LoVo (cell line): ENCODE measurements around the gene MACROD2.

Experiments used
- DNase-seq: peaks from one replicate; pipeline ENCODE4 v3.0.0-alpha.2; 2016; ENCODE audit warnings: low spot score

Gene MACROD2

DNA sequence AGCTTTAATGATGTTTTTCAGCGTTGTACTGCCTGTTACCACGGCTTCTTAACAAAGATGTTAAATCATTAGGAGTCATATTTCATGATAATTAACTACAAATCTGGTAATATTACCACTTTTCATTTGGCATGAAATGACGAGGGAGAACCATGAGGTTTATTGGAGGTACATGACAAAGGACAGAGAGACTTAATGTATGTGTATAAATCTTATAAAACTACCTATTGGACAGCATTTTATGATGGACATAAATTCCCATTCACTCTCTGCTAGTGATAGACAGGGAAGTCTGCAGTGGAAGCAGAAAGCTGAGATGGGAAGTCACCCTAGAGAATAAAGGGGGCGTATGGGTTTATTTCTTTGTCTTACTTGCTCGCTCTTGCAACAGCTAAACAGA, 1292.0 kb downstream of the MACROD2 start:
- DNase-seq: no peak

DNA sequence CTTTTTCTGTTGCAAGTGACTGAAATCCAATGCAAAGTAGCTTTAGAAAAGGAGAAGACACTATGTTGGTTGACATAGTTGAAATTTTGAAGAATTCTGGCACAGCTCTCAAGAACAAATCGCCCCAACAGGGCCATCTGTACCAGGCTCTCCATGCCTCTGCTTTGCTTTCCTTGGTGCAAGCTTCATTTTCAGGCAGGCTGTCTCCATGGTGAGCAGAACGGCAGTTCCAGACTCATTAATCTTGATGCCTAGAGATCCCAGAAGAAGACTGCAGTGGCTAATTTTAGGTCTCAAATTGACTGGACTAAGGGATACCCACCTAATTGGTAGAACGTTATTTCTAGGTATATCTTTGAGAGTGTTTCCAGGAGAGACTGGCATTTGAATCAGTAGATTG, 1292.8 kb downstream of the MACROD2 start:
- DNase-seq: no peak

DNA sequence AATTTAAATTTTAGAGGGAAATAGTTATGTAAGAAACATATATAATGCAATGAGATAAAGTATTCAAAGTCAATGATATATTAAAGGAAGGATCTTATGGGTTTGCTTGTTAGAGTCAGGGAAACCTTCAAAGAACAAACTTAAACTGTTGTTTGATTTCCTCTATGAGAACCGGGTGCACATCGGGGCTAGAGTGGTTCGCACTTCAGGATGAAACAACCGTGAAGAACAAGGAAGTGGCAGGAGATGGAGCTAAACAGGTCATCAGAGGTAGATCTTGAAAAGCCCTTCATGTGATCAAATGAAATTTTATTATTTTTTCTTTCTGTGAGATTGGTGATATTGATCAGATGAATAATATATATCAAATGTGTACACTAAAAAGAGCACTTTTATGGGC, 1294.0 kb downstream of the MACROD2 start:
- DNase-seq: no peak

DNA sequence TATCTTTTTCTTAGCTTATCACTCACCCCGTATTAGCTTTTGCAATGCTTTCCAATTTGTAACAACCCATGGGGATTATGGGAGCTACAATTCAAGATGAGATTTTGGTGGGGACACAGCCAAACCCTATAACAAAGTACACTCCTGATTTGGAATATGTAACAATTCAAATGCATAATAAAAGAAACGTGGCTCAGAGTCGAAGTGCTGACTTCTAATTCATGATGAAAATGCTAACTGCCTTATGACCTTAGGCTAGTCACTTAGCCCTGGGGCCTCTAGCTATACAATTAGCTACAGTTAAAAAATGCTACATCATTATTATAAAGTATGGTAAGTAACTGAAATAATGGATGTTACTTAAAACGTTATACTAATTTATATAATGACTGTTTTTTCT, 1297.1 kb downstream of the MACROD2 start:
- no peak for DNase-seq

DNA sequence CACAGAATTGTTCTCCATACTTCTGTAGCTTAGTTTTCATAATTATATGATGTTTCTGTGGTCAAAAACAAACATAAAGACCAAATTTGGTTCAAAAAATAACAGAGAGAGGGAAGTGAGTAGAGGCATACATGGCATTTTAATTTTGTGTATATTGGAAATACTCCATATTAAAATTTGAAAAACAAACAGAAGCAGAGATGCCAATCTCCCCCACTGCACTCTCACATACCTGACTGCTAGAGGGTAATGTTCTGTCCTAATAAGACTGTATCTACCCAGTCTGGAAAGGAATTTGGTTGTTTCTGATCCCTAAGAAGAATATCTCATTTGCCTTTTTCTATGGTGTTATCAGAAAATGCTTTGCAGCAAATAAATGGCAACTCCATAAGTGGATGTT, 1301.1 kb downstream of the MACROD2 start:
- DNase-seq: no peak

DNA sequence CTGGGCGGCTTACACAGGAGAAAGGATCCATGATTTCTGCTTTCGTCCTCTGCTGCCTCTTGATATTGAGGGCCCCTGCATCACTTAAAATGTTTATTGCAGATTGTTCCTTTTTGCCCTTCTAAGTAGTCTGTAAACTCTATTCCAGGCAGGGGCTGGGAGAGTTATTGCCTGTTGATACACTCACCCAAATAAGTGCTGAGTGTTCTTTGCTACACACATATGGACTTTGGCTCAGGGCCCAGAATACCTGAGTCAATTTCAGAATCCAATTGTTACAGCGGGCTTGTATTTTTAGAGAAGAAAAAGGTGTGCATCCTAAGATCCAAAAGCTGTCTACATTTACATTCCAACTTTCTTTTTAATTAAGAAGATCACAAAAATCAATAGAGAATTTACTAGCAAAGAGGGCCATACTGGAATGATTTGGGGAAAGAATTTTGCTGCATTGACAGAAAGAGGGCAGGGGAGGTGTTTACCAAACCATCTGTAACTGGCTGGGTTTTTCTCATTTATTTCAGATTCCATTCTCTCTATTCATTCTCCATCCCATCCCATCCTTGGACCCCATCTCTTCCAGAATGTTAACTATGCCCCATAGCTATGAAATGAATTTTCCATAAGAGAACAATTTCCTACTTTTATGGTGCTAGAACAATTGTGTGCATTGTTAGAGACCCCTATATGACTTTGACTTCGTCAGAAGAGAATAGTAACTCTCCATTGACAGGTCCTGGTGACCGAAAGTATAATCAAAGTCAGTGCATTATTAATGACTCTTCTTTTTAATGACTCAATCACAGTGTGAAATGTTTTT, 1302.0 kb downstream of the MACROD2 start:
- DNase-seq: no peak

DNA sequence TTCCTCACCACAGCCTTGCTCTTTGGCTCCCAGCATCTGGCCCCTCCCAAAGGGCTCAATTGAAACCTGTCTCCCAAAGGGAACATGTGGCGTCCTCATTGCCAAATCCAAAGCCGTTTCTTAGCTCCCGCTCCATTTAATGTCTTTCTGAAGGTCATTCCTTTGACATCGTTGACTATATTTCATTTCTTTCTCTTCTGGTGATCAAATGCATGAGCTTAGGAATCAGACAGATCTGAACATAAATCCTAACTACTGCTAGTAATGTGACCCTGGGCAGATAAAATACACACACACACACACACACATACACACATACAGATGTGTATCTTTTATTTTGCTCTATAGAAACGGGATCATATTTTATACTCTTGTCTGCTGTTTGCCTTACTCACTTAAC, 1306.8 kb downstream of the MACROD2 start:
- DNase-seq: no peak

DNA sequence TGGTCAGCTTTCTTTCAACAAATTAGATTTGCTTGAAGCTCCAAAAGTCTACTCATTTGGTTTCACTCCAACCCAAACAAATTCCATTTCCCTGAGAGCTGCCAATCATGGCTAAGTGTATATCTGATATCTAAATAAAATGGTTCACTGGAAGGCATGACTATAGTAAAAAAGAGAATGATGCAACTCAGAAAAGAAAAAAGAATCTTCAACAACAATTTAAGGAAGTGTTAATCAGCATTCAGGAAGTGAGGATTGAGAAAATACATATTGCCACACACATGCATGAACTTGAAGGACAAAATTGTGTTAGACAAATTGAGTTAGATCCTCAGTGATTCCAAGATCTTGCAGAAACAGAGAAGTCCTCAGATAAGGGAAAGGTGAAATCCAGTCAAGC, 1315.0 kb downstream of the MACROD2 start:
- DNase-seq: no peak

DNA sequence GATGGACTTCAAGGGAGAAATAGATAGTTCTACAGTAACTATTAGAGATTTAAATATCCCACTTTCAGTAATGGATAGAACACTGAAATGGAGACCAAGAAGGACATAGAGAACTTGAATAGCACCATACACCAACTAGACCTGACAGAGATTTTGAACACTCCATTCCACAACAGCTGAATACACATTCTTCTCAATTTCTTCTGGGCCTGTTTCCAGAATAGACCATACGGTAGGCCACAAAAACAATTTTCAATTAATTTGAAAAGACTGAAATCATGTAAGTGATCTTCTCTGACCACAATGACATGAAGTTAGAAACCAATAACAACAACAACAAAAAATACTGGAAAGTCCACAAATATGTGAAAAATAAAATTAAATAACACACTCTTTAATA, 1321.2 kb downstream of the MACROD2 start:
- DNase-seq: no peak

DNA sequence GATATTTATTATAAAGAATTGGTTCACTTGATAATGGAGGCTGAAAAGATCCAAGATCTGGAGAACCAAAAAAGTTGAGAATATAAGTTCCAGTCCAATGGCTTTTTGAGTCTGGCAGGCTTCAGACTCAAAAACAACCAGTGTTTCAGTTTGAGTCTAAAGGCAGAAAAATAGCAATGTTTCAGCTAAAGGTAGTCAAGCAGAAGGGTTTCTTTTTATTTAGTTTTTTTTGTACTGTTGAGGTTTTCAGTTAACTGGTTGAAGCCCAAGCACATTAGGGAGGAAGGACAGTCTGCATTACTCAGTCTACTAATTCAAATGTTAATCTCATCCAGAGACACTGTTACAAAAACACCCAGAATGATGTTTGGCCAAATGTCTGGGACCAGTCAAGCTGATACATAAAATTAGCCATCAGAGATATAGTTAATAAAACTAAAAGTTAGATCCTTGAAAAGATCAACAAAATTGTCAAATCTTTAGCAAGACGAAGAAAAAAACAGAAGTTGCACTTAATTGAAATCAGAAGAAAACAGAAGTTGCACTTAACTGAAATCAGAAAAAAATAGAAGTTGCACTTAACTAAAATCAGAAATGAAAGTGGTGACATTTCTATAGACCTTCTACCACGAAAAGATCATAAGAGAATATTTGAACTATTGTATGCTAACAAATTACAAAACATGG, 1322.4 kb downstream of the MACROD2 start:
- no peak for DNase-seq

DNA sequence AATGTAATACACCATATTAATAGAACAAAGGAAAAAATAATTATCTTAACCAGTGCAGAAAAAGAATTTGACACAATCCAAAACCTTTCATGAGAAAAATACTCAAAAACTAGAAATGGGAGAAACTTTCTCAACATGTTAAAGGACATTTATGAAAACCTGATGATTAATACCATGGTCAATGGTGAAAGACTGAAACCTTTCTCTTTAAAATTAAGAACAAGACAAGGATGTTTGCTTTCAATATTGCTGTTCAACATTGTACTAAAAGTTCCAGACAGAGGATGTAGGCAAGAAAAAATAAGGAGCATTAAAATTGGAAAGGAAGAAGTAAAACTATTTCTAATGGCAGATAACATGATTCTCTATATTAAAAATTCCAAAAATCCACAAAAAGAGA, 1323.4 kb downstream of the MACROD2 start:
- DNase-seq: no peak

DNA sequence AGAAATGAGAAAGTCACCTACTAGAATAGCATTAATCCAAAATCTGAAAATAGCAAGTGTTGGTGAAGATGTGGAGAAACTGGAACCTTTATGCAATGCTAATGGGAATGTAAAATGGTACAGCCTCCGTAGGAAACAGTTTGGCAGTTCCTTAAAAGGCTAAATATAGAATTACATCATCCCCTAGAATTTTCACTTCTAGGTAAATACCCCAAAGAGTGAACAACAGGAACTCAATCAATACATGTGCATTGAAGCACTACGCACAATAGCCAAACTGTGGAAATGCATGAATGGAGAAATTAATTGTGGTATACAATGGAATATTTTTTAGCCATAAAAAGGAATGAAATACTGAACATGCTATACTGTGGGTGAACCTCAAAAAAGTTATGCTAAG, 1324.1 kb downstream of the MACROD2 start:
- no peak for DNase-seq

DNA sequence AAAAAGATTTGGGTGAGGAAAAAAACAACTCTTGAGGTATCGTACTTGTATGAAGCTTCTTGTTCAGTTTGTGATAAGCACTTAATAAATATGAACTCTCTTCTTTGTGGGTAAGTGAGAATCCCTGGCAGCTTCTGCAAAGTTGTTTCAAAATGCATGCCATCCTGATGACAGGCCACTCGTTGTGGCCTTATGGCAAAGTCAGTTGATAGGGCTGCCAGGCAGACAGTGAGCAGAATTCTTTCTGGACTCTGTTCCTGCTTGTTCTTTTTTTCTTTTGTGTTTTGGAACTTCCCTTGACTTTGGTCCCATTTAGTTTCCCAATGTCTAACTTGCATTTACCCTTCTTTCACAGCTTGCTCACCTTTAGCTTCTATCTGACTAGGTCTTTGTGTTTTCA, 1325.6 kb downstream of the MACROD2 start:
- no peak for DNase-seq

DNA sequence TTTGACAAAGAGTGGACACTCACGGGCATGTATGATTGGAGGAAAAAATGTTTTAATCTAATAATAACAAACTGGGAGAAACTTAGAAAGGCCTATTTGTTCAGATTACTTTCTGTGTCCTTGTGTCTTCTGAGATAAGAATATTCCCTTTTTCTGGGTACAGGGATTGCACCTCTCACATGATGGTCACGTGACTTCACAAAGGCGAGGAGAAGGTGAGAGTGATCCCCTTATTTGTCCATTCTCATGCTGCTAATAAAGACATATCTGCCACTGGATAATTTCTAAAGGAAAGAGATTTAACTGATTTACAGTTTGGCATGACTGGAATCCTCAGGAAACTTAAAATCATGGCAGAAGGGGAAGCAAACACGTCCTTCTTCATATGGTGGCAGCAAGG, 1331.8 kb downstream of the MACROD2 start:
- no peak for DNase-seq

DNA sequence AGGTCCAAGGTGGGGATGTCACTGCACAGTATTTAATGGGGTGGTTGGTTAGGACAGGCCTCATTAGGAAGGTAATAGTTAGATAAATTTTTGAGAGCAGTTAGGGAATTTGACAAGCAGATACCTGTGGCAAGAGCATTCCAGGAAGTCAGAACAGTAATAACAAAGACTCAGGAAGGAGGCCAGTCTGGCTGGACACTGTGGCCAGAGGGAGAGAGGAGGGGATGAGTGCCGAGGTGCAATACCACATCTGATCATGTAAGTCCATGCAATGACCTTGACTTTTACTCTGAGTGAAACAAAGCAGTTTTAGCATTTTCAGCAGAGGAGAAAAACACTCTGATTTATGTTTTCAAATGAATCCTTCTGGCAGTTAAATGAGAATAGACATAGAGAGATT, 1332.8 kb downstream of the MACROD2 start:
- no peak for DNase-seq

DNA sequence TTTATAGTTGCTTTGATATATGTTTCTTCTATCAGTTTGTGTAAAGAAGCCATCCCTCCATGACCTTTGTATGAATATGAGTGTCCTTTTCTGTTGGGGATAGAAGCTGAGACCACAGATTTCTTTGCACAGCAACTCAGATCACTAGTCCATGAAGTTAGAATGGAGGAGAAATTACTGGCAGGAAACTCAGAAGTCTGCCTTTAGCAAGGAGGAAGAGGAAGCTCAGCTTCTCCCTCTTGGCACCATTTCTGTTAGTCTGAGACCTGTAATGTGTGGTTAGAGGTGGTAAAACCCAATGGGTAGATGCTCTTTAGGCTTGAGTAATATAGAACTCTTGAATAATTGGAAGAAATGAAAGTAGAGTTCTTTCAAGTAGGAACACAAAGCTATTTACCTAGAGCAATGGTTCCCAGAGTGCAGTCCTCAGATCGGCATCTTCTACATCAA, 1337.4 kb downstream of the MACROD2 start:
- DNase-seq: no peak

DNA sequence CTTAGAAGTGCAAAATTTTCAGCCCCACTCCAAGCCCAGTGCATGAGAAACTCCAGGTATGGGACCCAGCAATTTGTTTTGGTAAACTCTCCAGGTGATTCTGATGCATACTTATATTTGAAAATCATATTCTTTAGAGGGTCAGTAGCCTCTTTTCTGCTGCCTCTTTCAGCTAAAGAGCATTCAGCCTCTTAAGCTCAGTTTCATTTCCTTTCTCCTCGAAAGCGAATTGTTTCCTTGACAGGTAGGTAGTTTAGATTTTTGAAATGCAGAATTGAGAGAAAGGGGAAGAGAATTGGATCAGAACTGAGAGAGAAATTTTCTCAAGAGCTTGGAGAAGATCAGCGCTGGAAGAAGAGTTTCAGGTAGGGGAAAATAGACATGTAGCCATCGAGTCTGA, 1337.9 kb downstream of the MACROD2 start:
- DNase-seq: no peak

DNA sequence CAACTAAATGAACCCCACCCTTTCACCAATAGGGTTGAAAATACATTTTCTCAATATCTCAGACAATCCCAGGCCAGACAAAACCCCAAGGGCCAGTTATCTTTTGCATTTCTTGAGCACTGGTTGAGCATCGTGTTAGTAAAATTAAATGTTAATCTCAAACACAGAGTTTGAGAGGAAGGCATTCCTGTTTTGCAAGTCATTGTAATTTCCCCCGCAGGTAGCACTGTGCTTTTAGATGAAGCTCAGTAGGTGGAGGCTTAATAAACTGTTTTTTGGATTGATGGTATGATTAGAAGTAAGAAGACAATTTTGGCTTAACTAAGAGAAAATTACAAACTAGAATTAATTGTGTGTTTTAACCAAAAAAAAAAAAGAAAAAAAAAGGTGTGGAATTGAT, 1340.7 kb downstream of the MACROD2 start:
- no peak for DNase-seq

DNA sequence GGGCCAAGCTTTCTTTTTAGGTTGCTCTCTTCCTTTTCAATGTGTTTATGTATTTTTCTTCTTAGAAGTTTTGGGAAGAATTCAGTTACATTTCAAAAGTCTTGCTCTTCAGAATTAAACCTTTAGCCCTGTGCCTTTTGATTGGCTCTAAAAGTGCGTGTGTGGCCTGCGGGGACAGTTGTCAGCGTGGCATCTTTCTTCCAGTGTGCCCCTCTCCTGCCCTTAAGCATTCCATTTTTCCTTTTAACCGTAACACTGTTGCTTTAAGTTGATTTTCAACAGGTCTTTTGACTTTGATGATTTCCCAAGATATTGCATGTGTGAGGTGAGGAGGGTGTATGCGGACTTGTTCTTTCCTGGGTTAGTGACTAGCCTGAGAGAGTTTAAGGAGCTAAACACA, 1341.2 kb downstream of the MACROD2 start:
- DNase-seq: no peak

DNA sequence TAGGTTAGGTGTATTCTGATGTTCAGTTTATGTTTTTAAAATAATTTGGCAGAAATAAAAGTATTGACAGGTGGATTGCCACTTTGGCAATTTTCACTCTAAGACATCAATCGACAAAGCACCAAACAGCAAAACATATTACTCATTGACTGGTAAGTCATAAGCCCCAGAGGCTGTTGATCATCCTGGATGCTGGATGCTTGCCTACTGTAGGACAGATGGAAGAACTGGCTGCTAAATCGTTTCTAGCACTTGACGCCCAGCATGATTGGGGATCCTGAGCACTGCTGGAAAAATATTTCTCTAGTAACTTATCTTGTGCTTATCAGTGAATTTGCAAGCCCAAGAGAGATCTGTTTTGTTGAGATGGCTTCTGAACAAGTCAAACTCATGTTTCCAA, 1343.9 kb downstream of the MACROD2 start:
- no peak for DNase-seq

DNA sequence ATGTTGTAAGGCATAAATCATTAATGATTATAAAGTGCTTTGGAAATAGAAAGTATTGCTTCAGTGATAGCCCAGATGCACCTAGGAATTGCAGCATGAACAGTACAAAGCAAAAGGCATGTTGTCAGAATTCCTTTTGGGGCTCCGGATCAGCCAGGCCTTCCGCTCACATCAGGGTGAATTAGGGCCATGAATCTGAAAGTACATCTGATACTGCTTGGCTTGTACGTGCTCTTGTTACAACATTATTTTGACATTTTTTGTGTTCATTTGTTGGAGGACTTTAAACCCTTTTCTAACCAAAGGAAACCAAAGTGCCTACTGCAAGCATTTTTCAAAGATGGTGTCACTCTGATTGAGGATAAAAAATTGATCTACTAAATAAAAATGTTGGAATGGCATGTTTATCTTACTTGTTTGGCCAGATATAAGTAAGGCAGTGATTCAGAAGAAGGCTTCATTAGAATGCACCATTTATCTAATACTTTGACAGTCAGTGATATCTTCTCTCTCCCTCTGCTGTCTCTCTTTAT, 1347.7 kb downstream of the MACROD2 start:
- no peak for DNase-seq

DNA sequence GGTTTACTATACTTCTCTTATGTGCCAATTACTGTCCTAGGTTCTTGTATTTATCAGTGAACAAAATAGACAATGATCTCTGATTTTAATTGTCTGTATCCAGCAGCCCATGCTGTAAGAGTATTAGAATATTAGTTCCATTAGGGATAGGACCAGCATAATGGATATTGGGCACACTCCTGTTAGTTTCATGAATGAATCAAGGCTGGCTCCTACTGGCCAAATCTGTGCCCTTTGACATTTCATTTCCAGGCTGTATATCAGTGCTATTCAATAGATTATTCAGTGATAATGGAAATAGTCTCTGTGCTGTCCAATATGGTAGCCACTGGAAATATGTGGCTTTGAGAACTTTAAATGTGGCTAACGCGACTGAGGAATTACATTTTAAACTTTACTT, 1350.0 kb downstream of the MACROD2 start:
- DNase-seq: no peak

DNA sequence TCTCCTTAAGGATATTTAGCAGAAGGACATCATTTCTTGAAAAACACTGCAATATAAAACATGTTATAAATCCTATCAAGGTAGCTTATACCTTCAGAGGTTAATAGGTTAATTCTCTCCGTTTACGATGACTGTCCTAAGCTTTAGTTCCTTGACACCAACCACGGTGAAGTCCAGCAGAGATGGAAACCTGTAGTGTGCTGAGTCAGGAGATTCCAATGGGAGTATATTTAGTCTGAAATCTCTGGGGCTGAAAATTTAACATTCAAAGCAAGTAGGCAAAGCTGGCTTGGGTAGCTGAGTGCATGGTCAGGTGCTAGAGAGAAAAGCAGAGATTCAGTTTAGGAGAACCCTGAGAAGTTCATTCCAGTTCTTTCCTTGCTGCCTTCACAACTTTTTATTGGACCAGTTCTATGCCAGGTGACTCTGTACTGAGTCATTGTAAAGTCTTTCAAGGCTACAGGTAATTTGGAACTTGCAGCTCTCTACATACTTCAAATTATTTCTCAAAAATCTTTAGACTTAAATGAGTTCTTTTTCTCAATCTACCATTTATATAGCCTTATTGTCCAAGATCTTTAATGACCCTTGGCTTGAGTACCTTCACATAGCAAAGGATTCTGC, 1351.5 kb downstream of the MACROD2 start:
- DNase-seq: no peak
